ENCODE measurements around the gene LRP5. TPM values are rescaled to one million over a fixed set of nuclear protein-coding genes. Genes with fewer than 3 reads are reported as not detected.

Gene LRP5
- total and polyA plus RNA-seq, 3 donors from 2014 or later: 15.7 to 21.3 (median 20.6) TPM

DNA sequence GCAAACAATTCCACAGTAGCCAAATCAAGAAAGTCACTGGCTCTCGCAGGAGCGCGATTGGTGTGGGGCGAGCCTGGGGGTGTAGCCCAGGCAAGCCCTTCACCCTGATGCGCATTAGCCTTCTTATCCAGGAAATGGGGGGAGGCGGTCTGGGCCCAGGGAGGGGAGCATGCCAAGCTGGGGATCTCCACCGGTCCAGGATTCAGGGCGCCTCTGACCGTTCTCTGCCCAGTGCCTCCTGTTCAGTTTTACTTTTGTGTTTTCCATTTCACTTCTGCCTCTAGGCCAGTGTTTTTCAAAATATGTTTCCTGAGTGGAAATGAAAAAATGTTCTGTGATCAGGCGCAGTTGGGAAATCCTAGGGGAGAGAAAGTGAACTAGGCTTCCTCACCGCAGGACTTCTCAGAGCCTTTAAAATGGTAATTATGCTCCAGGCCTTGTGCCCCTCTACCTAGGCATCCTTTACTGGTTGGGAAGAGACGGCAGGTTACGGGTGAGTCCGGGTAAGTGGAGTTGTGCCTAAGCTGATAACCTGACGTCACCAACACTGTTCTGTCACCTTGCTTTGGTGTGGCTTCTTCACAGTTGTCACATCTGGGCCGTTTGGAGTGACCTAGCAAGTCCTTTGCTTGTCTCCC is 18.4 kb downstream of the LRP5 start:
- WGBS, 2 donors: 69 to 74% methylated on average over 16 of the region's 16 CpGs
- H3K27ac ChIP-seq: no peak overlapping the region

DNA sequence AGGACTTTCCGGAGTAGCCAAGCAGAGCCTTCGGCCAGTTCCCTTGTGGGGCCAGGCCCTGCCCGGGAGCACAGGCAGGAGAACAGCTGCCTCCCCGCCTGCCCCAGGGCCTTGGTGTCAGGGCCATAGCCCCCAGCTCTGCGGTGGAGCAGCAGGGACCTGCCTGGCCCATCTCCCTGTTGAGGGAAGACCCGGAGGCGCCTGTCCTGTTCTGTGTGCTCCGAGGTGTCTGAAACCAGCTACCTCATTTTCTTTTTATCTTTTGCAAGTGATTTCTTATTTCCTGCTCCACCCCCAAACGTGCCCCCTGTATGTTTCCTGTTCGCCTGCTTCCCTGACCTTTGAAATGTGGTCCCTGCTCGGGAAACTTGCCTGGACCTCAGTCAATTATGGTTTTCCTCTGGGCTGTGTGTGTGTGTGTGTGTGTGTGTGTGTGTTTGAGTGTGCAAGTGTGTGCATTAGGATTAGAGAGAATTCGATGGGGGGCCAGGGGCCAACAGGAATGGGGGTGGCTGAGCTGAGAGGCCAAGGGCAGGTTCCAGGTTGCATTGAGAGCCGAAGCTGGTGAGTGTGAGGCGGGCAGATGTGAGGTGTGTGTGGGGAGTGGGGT is 19.1 kb downstream of the LRP5 start:
- DNase-seq: no peak
- intact Hi-C loops (cut with DNase I; ENCODE audit: low total_unique reads): no loop called here

More for the DNA sequence above, 18.4 kb downstream of the LRP5 start:
- Histone ChIP-seq H3K4me3 (no peak overlapping the region), H3K9me3 (no peaks in the 10 kb centered on the region), H3K36me3 (ENCODE audit: low read depth, missing control alignments) (no peaks in the 10 kb centered on the region), H3K4me1 (peaks cover 31% of the 10 kb centered on the region), H3K27me3 (no peaks in the 10 kb centered on the region)
- TF ChIP-seq POLR2A (IDR thresholded peaks at IDR 0.05): no peak
- TF ChIP-seq, protein P1, sequence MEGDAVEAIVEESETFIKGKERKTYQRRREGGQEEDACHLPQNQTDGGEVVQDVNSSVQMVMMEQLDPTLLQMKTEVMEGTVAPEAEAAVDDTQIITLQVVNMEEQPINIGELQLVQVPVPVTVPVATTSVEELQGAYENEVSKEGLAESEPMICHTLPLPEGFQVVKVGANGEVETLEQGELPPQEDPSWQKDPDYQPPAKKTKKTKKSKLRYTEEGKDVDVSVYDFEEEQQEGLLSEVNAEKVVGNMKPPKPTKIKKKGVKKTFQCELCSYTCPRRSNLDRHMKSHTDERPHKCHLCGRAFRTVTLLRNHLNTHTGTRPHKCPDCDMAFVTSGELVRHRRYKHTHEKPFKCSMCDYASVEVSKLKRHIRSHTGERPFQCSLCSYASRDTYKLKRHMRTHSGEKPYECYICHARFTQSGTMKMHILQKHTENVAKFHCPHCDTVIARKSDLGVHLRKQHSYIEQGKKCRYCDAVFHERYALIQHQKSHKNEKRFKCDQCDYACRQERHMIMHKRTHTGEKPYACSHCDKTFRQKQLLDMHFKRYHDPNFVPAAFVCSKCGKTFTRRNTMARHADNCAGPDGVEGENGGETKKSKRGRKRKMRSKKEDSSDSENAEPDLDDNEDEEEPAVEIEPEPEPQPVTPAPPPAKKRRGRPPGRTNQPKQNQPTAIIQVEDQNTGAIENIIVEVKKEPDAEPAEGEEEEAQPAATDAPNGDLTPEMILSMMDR (IDR thresholded peaks at IDR 0.05): no peak
- DNase-seq: no peak
- intact Hi-C loops (cut with DNase I; ENCODE audit: low total_unique reads): no loop called here

DNA sequence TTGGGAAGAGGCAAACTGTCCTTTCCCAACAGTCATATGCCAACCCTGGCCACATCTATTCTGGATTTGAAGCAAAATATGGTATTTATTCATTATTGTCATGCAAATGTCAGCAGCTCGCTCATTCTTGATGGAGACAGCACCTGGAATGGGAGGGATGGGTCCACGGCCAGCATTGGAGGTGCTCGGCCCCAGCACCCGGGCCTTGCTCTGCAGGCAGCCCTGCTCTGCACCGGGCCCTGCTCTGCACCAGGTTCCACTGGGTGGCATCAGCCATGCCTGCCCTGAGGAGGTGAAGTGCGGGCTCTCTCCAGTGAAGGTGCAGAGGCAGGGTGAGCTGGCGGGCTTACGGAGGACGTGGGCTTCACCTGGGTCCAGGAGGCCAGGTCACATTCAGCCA is 19.8 kb downstream of the LRP5 start:
- 92 to 100% methylated on average over 4 to 9 of the region's 9 CpGs for WGBS, 2 donors
- TF ChIP-seq, protein P1 (IDR thresholded peaks at IDR 0.05): no peak
- no peak for DNase-seq
- no peak overlapping the region for H3K4me3 ChIP-seq
- peaks cover 28% of the 10 kb centered on the region for H3K4me1 ChIP-seq
- H3K27me3 ChIP-seq: no peaks in the 10 kb centered on the region
- no peaks in the 10 kb centered on the region for H3K36me3 ChIP-seq (ENCODE audit: low read depth, missing control alignments)
- no peak overlapping the region for H3K27ac ChIP-seq
- intact Hi-C loops (cut with DNase I; ENCODE audit: low total_unique reads): no loop called here
- no peaks in the 10 kb centered on the region for H3K9me3 ChIP-seq

More for the DNA sequence above, 19.1 kb downstream of the LRP5 start:
- Histone ChIP-seq H3K27ac (no peak overlapping the region), H3K4me1 (peaks cover 31% of the 10 kb centered on the region), H3K36me3 (ENCODE audit: low read depth, missing control alignments) (no peaks in the 10 kb centered on the region), H3K27me3 (no peaks in the 10 kb centered on the region), H3K9me3 (no peaks in the 10 kb centered on the region), H3K4me3 (no peak overlapping the region)
- 43 to 62% methylated on average over 14 of the region's 14 CpGs for WGBS, 2 donors
- TF ChIP-seq, protein P1 (IDR thresholded peaks at IDR 0.05): no peak
- TF ChIP-seq POLR2A (IDR thresholded peaks at IDR 0.05): no peak

DNA sequence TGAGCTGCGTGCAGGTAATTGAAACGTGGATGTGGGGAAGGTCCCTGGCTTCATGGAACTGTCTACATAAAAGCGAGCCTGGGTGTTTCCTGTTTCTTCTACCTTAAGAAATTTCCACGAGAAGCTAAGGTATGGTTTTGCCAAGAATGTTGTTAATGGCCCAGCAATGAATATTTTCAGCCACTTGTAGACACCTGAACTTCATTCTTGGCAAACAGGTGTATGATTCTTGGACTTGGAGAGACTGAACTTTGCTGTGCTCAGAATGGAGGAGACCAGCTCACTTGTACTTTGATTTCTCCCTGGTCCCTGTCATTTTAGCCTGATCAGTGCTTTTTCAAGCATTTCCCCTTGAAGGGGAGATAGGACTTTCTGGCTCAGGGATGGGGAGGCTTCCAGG is 20.8 kb downstream of the LRP5 start:
- no peak for DNase-seq
- Histone ChIP-seq H3K4me3 (no peak overlapping the region), H3K27ac (no peak overlapping the region), H3K36me3 (ENCODE audit: low read depth, missing control alignments) (no peaks in the 10 kb centered on the region), H3K4me1 (peaks cover 20% of the 10 kb centered on the region), H3K9me3 (no peaks in the 10 kb centered on the region), H3K27me3 (no peaks in the 10 kb centered on the region)
- TF ChIP-seq, protein P1 (IDR thresholded peaks at IDR 0.05): no peak
- TF ChIP-seq POLR2A (IDR thresholded peaks at IDR 0.05): no peak
- intact Hi-C loops (cut with DNase I; ENCODE audit: low total_unique reads): no loop called here
- WGBS, 2 donors: 79 to 85% methylated on average over 4 of the region's 4 CpGs

DNA sequence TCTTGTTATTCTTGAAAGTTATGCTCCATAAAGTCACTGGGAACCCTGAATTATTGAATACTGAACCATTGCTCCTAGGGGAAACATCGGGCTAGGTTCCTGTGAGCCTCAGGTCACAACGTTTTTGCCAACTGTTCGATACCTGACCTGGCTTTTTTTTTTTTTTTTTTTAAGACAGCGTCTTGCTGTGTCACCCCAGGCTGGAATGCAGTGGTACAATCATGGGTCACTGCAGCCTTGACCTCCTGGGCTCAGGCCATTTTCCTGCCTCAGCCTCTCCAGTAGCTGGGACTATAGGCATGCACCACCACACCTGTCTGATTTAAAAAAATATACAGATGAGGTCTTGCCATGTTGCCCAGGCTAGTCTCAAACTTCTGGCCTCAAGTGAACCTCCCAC is 22.5 kb downstream of the LRP5 start:
- intact Hi-C loops (cut with DNase I; ENCODE audit: low total_unique reads): no loop called here

More for the DNA sequence above, 22.5 kb downstream of the LRP5 start:
- Histone ChIP-seq H3K36me3 (ENCODE audit: low read depth, missing control alignments) (no peaks in the 10 kb centered on the region), H3K27ac (no peak overlapping the region), H3K4me1 (peaks cover 7% of the 10 kb centered on the region), H3K27me3 (no peaks in the 10 kb centered on the region), H3K9me3 (no peaks in the 10 kb centered on the region), H3K4me3 (no peak overlapping the region)
- TF ChIP-seq, protein P1 (IDR thresholded peaks at IDR 0.05): no peak
- TF ChIP-seq POLR2A (IDR thresholded peaks at IDR 0.05): no peak
- no peak for DNase-seq
- WGBS, 2 donors: 82 to 91% methylated on average over 4 of the region's 4 CpGs

Data from testis (tissue), 3 donors.